Tibial nerve (tissue), 3 donors: Measurements from ENCODE around the gene ZNF644.

Experiments
- CTCF ChIP-seq, 5 experiments: fragments of 200-600 bp in 3 of 5; fragments of 450-650 bp in 2 of 5; sonication (generic) in 3 of 5; IDR thresholded peaks; one replicate each; pipeline ENCODE4 v1.5.1; 2016 to 2019; ENCODE audit warnings: antibody characterized with exemption in 5 of 5, mild to moderate bottlenecking in 3 of 5, moderate library complexity in 2 of 5
- POLR2A ChIP-seq, 2 donors: fragments of 450-650 bp; IDR thresholded peaks; one replicate each; pipeline ENCODE4 v1.6.1; 2017; ENCODE audit warnings: antibody characterized with exemption in 2 of 2, mild to moderate bottlenecking in 2 of 2, moderate library complexity in 2 of 2

GRCh38 chr1:91036894-91037829 is 15.3 kb upstream of the ZNF644 start:
- TF ChIP-seq CTCF (IDR thresholded peaks at IDR 0.05) (no peak), POLR2A (IDR thresholded peaks at IDR 0.05) (no peak)
